Ectodermal cell (in vitro differentiated cells): Measurements from ENCODE around the gene USHBP1.

Source experiments
- H3K27ac ChIP-seq: 2 replicates; pipeline ENCODE4 v1.7.0; 2013; ENCODE audit warnings: mild to moderate bottlenecking, low read depth, low read length; ENCODE audit not compliant: insufficient read depth, poor library complexity, severe bottlenecking
- H3K27me3 ChIP-seq: 2 replicates; pipeline ENCODE4 v1.7.0; 2013; ENCODE audit warnings: mild to moderate bottlenecking, low read length; ENCODE audit not compliant: insufficient read depth, control insufficient read depth, poor library complexity, severe bottlenecking
- H3K36me3 ChIP-seq: one replicate; pipeline ENCODE4 v1.7.0; 2013; ENCODE audit warnings: low read length; ENCODE audit not compliant: control insufficient read depth, insufficient read depth
- H3K4me1 ChIP-seq: one replicate; pipeline ENCODE4 v1.7.0; 2013; ENCODE audit warnings: low read length; ENCODE audit not compliant: control insufficient read depth, insufficient read depth
- H3K4me3 ChIP-seq: 2 replicates; pipeline ENCODE4 v1.7.0; 2013; ENCODE audit warnings: low read depth, low read length, control low read depth; ENCODE audit not compliant: insufficient read depth
- H3K9me3 ChIP-seq: 2 replicates; pipeline ENCODE4 v1.7.0; 2013; ENCODE audit warnings: mild to moderate bottlenecking, low read length, moderate library complexity; ENCODE audit not compliant: control insufficient read depth
- WGBS, 2 experiments: methylation state at CpG; one replicate each; pipeline ENCODE4 v1.1.7; 2013; ENCODE audit warnings: missing lambda C conversion rate in 2 of 2; 5-methylcytosine and 5-hydroxymethylcytosine counted together

The USHBP1 gene

GRCh38 chr19:17263712-17264640 is 569 bp downstream of the USHBP1 start:
- WGBS, 2 experiments: 93% methylated on average over 23 of the region's 23 CpGs
- Histone ChIP-seq H3K27ac (no peak overlapping the region), H3K4me3 (no peak overlapping the region), H3K9me3 (no peaks in the 10 kb centered on the region), H3K4me1 (peaks cover 6% of the 10 kb centered on the region), H3K36me3 (peaks cover 3% of the 10 kb centered on the region), H3K27me3 (no peaks in the 10 kb centered on the region)

GRCh38 chr19:17262557-17262956 is 2.0 kb downstream of the USHBP1 start:
- Histone ChIP-seq H3K36me3 (no peaks in the 10 kb centered on the region), H3K9me3 (no peaks in the 10 kb centered on the region), H3K4me3 (no peak overlapping the region), H3K27me3 (no peaks in the 10 kb centered on the region), H3K4me1 (no peaks in the 10 kb centered on the region), H3K27ac (no peak overlapping the region)
- 85 to 89% methylated on average over 16 of the region's 16 CpGs for WGBS, 2 experiments

- H3K36me3 ChIP-seq: no peaks in the 10 kb centered on the region
- WGBS, 2 experiments: 19 to 22% methylated on average over 15 of the region's 15 CpGs
- H3K4me3 ChIP-seq: no peak overlapping the region
- no peaks in the 10 kb centered on the region for H3K27me3 ChIP-seq
- H3K27ac ChIP-seq: no peak overlapping the region
- no peaks in the 10 kb centered on the region for H3K9me3 ChIP-seq
- H3K4me1 ChIP-seq: no peaks in the 10 kb centered on the region
These were observed 3.7 kb downstream of the USHBP1 start for GRCh38 chr19:17260842-17261325.

GRCh38 chr19:17259934-17260333 is 4.6 kb downstream of the USHBP1 start:
- no peaks in the 10 kb centered on the region for H3K36me3 ChIP-seq
- 70 to 86% methylated on average over 1 of the region's 1 CpG for WGBS, 2 experiments
- H3K27me3 ChIP-seq: no peaks in the 10 kb centered on the region
- H3K9me3 ChIP-seq: no peaks in the 10 kb centered on the region
- H3K27ac ChIP-seq: no peak overlapping the region
- no peak overlapping the region for H3K4me3 ChIP-seq
- H3K4me1 ChIP-seq: no peaks in the 10 kb centered on the region

GRCh38 chr19:17259118-17259780 is 5.3 kb downstream of the USHBP1 start:
- H3K9me3 ChIP-seq: no peaks in the 10 kb centered on the region
- H3K36me3 ChIP-seq: no peaks in the 10 kb centered on the region
- WGBS, 2 experiments: 93 to 94% methylated on average over 9 of the region's 9 CpGs
- no peak overlapping the region for H3K27ac ChIP-seq
- H3K27me3 ChIP-seq: no peaks in the 10 kb centered on the region
- no peaks in the 10 kb centered on the region for H3K4me1 ChIP-seq
- H3K4me3 ChIP-seq: no peak overlapping the region

GRCh38 chr19:17256130-17256529 is 8.4 kb downstream of the USHBP1 start:
- Histone ChIP-seq H3K4me1 (no peaks in the 10 kb centered on the region), H3K9me3 (no peaks in the 10 kb centered on the region), H3K4me3 (no peak overlapping the region), H3K36me3 (no peaks in the 10 kb centered on the region), H3K27ac (no peak overlapping the region), H3K27me3 (no peaks in the 10 kb centered on the region)
- WGBS, 2 experiments: 88 to 89% methylated on average over 3 of the region's 3 CpGs

- no peak overlapping the region for H3K27ac ChIP-seq
- no peaks in the 10 kb centered on the region for H3K9me3 ChIP-seq
- 88 to 90% methylated on average over 18 of the region's 18 CpGs for WGBS, 2 experiments
- H3K4me1 ChIP-seq: no peaks in the 10 kb centered on the region
- H3K27me3 ChIP-seq: no peaks in the 10 kb centered on the region
- no peaks in the 10 kb centered on the region for H3K36me3 ChIP-seq
- H3K4me3 ChIP-seq: no peak overlapping the region
These were observed 9.4 kb downstream of the USHBP1 start for GRCh38 chr19:17255150-17255621.

GRCh38 chr19:17254636-17255035 is 9.9 kb downstream of the USHBP1 start:
- Histone ChIP-seq H3K27ac (no peak overlapping the region), H3K4me3 (no peak overlapping the region), H3K4me1 (no peaks in the 10 kb centered on the region), H3K36me3 (no peaks in the 10 kb centered on the region), H3K9me3 (no peaks in the 10 kb centered on the region), H3K27me3 (no peaks in the 10 kb centered on the region)
- 91% methylated on average over 10 of the region's 10 CpGs for WGBS, 2 experiments

GRCh38 chr19:17249887-17250548 is 14.5 kb downstream of the USHBP1 start:
- H3K27ac ChIP-seq: no peak overlapping the region
- H3K4me3 ChIP-seq: no peak overlapping the region
- WGBS, 2 experiments: 92 to 94% methylated on average over 15 of the region's 15 CpGs
- no peaks in the 10 kb centered on the region for H3K27me3 ChIP-seq
- no peaks in the 10 kb centered on the region for H3K9me3 ChIP-seq
- no peaks in the 10 kb centered on the region for H3K36me3 ChIP-seq
- H3K4me1 ChIP-seq: peaks cover 20% of the 10 kb centered on the region
